ENCODE data around the gene CDIP1. TPM values are rescaled to one million over a fixed set of nuclear protein-coding genes. Genes with fewer than 3 reads are reported as not detected.

The CDIP1 gene
- total and polyA plus RNA-seq, 10 of the 15 experiments (the other 5 are each of a cell fraction or from before 2014, with no cell fraction given), result 6.1 to 32.4 (median 13.6) TPM

DNA sequence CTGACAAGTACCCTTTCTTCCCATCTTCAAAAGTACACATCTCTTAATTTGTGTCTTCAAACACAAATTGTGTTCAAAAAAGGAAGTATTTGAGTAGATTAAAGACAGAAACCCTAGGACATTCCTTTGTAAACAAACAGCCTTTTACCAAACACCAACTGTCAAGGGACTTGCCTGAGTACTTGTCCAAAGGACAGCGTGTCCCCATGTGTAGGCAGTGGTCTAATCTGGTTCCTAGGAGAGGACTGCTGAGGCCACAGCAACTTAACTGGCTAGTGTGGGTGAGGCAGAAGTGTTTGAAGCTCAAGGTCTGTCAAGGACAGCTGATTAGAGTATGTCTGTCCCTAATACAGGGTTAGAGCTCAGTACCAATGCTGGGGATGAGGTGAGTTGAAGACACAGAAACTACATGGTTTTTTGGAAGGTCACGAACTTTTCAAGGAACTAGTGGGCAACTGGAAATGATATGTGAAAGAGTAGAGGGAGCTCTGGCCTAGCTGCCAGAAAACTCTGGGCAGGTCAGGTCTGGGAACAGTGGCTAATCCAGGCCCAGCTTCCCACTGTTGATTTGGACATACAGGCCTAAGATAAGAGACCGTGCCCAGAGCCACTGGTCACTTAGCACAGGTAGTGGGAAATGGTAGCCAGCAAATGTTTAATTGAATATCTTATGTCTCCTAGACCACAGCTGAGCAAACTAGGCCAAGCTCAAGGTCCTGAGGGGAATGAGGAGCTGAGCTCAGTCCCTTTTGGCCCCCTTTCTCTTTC lies 52.3 kb downstream of the CDIP1 start:
- TF ChIP-seq E2F8 (IDR thresholded peaks at IDR 0.05; ENCODE audit: low read depth, partially characterized antibody) (no peak), MEF2B (IDR thresholded peaks at IDR 0.05; ENCODE audit: partially characterized antibody, poor library complexity, severe bottlenecking) (no peak), TCF3 (IDR thresholded peaks at IDR 0.05; ENCODE audit: borderline replicate concordance, insufficient read depth, low read depth, low read length) (no peak), MAX (IDR thresholded peaks at IDR 0.05; ENCODE audit: low read depth, low read length) (no peak), MYC (IDR thresholded peaks at IDR 0.05; ENCODE audit: insufficient read depth, insufficient read length, insufficient replicate concordance, low read length, severe bottlenecking) (no peak)
- TF ChIP-seq, protein P1, sequence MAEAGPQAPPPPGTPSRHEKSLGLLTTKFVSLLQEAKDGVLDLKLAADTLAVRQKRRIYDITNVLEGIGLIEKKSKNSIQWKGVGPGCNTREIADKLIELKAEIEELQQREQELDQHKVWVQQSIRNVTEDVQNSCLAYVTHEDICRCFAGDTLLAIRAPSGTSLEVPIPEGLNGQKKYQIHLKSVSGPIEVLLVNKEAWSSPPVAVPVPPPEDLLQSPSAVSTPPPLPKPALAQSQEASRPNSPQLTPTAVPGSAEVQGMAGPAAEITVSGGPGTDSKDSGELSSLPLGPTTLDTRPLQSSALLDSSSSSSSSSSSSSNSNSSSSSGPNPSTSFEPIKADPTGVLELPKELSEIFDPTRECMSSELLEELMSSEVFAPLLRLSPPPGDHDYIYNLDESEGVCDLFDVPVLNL (IDR thresholded peaks at IDR 0.05; ENCODE audit: low read depth, low read length), result no peak
- Histone ChIP-seq H3K9ac (ENCODE audit: control insufficient read depth, insufficient read depth, low read length) (no peak overlapping the region), H3K36me3 (ENCODE audit: control insufficient read depth in 2 of 2, insufficient read depth in 2 of 2, low read length in 1 of 2) (peaks cover 3 to 14% of the 10 kb centered on the region in 2 experiments), H3K27me3 (replicated peaks in 1 of 2; ENCODE audit: control insufficient read depth in 2 of 2, insufficient read depth in 2 of 2, low read length in 1 of 2) (no peaks in the 10 kb centered on the region), H3K4me2 (ENCODE audit: control insufficient read depth, insufficient read depth) (no peak overlapping the region), H3K4me3 (no peak overlapping the region), H3K4me1 (ENCODE audit: control insufficient read depth, insufficient read depth, low read length) (no peaks in the 10 kb centered on the region), H3K79me2 (ENCODE audit: control insufficient read depth, insufficient read depth, low read length) (peaks cover 1% of the 10 kb centered on the region), H3K9me3 (replicated peaks; ENCODE audit: control insufficient read depth, insufficient read depth, low read length) (no peaks in the 10 kb centered on the region), H3K27ac (ENCODE audit: control insufficient read depth, insufficient read depth) (no peak overlapping the region), H4K20me1 (ENCODE audit: control insufficient read depth, insufficient read depth) (no peaks in the 10 kb centered on the region), H2AFZ (ENCODE audit: control insufficient read depth, low read depth, low read length) (no peak overlapping the region)
- ChIA-PET RAD21 (ENCODE audit: unreplicated experiment) (interaction anchor here (0.8 kb wide), 1 partner anchor 19 kb away, joined by 5 read pairs; no protein-coding TSS in a partner anchor), POLR2A (no interaction called here), SMC1A (ENCODE audit: uncharacterized antibody, unreplicated experiment) (interaction anchor here (0.9 kb wide), 1 partner anchor 9 kb away, joined by 5 read pairs; no protein-coding TSS in a partner anchor), CTCF (interaction anchor here (0.6 to 1.3 kb wide), 4 partner anchors 10 to 36 kb away, joined by 3 read pairs; partner anchors contain the start of gene HMOX2)
- FAIRE-seq (no peak), DNase-seq (ENCODE audit: low read depth, low spot score) (no peak), ATAC-seq (no peak)
- in situ Hi-C loops (cut with MboI) (no loop called here), intact Hi-C loops (cut with micrococcal nuclease; ENCODE audit: unreplicated experiment) (no loop called here)
- no TSS peak for BruUV-seq (replicated peaks)
- WGBS (ENCODE audit: insufficient coverage, insufficient replicate concordance, low lambda C conversion rate, missing lambda C conversion rate), result 98% methylated on average over 3 of the region's 3 CpGs

All from GM12878 (cell line).